Measurements from ENCODE around the gene TNIK. TPM values are rescaled to one million over a fixed set of nuclear protein-coding genes. Genes with fewer than 3 reads are reported as not detected.

Gene TNIK
- total and polyA plus RNA-seq, 8 donors = 2.1 to 40.2 (median 10.1) TPM

DNA sequence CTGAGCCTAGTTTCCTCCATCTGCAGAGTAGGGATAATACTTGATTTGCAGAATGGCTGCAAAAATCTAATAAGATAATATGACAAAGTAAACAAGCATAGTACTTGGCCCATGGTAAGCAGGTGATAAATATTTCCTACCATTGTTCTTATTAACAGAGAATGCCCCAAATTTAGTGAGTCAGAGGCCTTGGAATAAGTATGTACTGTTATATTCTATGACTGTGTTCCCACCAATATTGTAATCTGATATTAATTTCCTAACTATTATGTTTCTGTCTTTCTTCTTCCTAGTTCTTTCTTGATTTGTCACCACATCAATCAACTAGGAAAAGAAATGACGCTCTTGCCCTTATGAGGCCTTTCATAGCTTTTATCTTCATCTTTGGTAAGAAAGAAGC is 255.3 kb downstream of the TNIK start:
- no peak for DNase-seq
- Histone ChIP-seq H3K27ac (no peak overlapping the region), H3K9me3 (no peaks in the 10 kb centered on the region), H3K4me3 (no peak overlapping the region), H3K4me1 (no peaks in the 10 kb centered on the region), H3K27me3 (no peaks in the 10 kb centered on the region), H3K36me3 (peaks cover 0 to 8% (median 0%) of the 10 kb centered on the region in 4 donors)
- TF ChIP-seq POLR2A (IDR thresholded peaks at IDR 0.05) (no peak), CTCF (IDR thresholded peaks at IDR 0.05) (no peak), EP300 (IDR thresholded peaks at IDR 0.05) (no peak), POLR2AphosphoS5 (IDR thresholded peaks at IDR 0.05) (no peak)
- intact Hi-C loops (cut with DNase I; ENCODE audit: low total_unique reads) = no loop called here
- 87 to 97% (median 88%) methylated on average over 1 of the region's 1 CpG for WGBS, 5 donors

DNA sequence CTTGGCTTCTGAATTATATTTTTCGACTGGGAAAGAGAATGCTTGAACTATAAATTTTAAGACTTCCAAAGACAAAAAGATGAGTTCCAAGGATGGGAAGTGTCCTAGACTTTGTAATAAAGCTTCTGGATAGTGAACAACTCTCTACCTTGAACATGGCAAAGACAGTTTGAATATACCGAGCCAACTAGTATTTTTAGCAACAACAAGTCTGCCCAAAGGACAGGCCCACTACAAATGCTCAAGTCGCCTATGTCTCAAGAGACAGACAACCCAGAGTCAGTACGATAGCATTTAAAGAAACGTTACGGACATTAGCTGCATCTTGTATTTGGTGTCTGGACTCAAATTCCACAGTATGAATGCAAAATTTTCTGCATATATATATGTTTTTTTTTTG is 258.4 kb downstream of the TNIK start:
- no peak for DNase-seq
- H3K27ac ChIP-seq = no peak overlapping the region
- no peaks in the 10 kb centered on the region for H3K9me3 ChIP-seq
- WGBS, 5 donors = 89 to 95% (median 90%) methylated on average over 6 of the region's 6 CpGs
- H3K4me3 ChIP-seq = no peak overlapping the region
- peaks cover 0 to 11% (median 5%) of the 10 kb centered on the region in 4 donors for H3K4me1 ChIP-seq
- H3K36me3 ChIP-seq = peaks cover 0 to 8% (median 0%) of the 10 kb centered on the region in 4 donors
- no peak for TF ChIP-seq POLR2AphosphoS5 (IDR thresholded peaks at IDR 0.05)
- no peak for TF ChIP-seq CTCF (IDR thresholded peaks at IDR 0.05)
- no peak for TF ChIP-seq EP300 (IDR thresholded peaks at IDR 0.05)
- TF ChIP-seq POLR2A (IDR thresholded peaks at IDR 0.05) = no peak
- intact Hi-C loops (cut with DNase I; ENCODE audit: low total_unique reads) = no loop called here
- no peaks in the 10 kb centered on the region for H3K27me3 ChIP-seq

- Histone ChIP-seq H3K27me3 (no peaks in the 10 kb centered on the region), H3K4me1 (peaks cover 0 to 11% (median 5%) of the 10 kb centered on the region in 4 donors), H3K4me3 (no peak overlapping the region), H3K9me3 (no peaks in the 10 kb centered on the region), H3K27ac (no peak overlapping the region), H3K36me3 (peaks cover 0 to 5% (median 0%) of the 10 kb centered on the region in 4 donors)
- no peak for DNase-seq
- intact Hi-C loops (cut with DNase I; ENCODE audit: low total_unique reads) = no loop called here
- 88 to 93% (median 90%) methylated on average over 2 of the region's 2 CpGs for WGBS, 5 donors
- TF ChIP-seq POLR2AphosphoS5 (IDR thresholded peaks at IDR 0.05) (no peak), EP300 (IDR thresholded peaks at IDR 0.05) (no peak), POLR2A (IDR thresholded peaks at IDR 0.05) (no peak), CTCF (IDR thresholded peaks at IDR 0.05) (no peak)
Observed at GRCh38 chr3:171200750-171201088, 259.5 kb downstream of the TNIK start.

GRCh38 chr3:171200052-171200749 is 260.0 kb downstream of the TNIK start:
- DNase-seq = no peak
- intact Hi-C loops (cut with DNase I; ENCODE audit: low total_unique reads) = no loop called here
- Histone ChIP-seq H3K4me1 (peaks cover 0 to 11% (median 5%) of the 10 kb centered on the region in 4 donors), H3K27me3 (no peaks in the 10 kb centered on the region), H3K9me3 (no peaks in the 10 kb centered on the region), H3K4me3 (no peak overlapping the region), H3K27ac (no peak overlapping the region), H3K36me3 (peaks cover 0 to under 1% (median 0%) of the 10 kb centered on the region in 4 donors)
- TF ChIP-seq POLR2AphosphoS5 (IDR thresholded peaks at IDR 0.05) = no peak
- no peak for TF ChIP-seq EP300 (IDR thresholded peaks at IDR 0.05)
- no peak for TF ChIP-seq POLR2A (IDR thresholded peaks at IDR 0.05)
- no peak for TF ChIP-seq CTCF (IDR thresholded peaks at IDR 0.05)
- WGBS, 5 donors = 61 to 91% (median 76%) methylated on average over 3 of the region's 3 CpGs

All from stomach (tissue), 9 donors.